T1000 (cell line): Measurements from ENCODE around the gene MSANTD2.

ENCODE experiments used
- DNase-seq: peaks from one replicate; lab custom pipeline; 2025; ENCODE audit warnings: mixed read lengths; lab: John Stamatoyannopoulos, UW

The MSANTD2 gene

GRCh38 chr11:124817036-124817435 lies 16.8 kb upstream of the MSANTD2 start:
- DNase-seq = no peak

DNA sequence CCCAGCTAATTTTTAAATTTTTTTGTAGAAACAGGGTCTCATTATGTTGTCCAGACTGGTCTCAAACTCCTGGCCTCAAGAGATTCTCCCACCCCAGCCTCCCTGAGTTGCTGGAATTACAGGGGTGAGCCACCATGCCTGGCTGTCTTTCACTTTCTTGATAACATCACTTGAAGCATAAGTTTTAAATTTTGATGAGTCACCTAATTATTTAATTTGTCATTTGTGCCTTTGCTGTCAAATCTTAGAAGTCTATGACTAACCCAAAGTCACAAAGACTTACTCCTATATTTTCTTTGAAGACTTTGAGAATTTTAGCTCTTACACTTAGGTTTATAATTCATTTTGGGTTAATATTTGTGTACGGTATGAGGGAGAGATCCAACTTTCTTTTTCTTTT lies 14.5 kb upstream of the MSANTD2 start:
- no peak for DNase-seq

DNA sequence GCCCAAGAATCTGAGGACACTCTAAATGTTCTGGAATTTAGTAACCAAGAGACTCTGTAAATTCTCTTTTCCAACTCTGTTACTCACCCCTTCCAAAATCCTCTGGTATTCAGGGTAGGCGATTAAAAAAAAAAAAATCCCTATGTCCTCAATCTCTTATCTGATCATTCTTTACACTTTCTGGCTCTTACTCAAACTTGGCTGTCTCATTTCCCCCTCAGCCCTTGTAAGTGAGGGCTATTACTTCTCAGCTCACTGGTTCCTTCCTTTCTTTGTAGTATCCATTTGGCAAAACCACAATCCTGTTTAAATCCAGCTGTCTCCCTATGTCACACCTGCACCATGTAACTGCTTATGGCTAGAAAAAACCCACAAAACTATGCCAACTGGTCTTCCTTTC lies 12.7 kb upstream of the MSANTD2 start:
- DNase-seq = no peak

GRCh38 chr11:124811399-124812125 lies 11.4 kb upstream of the MSANTD2 start:
- DNase-seq = no peak

DNA sequence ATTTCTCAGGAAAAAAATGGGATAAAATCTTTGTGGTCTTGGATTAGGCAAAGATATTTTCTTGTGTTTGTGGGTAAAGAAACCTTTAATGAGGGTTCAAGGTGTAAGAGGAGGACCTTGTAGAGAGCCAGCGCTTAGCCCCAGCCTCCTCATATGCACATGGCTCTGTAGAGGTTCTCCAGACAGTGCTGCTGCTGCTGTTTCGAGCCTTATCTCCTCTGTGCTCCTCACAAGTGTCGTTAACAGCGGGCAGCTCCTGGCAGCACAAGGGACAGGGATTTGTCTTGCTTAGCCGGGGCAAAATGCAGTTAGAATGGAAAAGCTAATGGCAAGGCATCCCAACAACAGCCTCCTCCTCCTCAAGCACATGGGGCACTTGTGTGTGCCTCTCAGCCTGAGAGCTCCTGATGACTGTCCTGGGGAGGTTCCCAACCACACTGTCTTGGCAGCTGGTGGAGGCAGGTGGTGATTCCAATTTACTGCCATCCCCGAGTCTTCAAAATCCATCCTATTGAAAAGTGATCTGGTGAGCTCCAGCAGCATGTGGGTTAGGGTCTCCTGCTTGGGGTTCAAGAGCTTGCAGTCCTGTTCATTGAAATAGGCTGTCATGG lies 7.6 kb upstream of the MSANTD2 start:
- DNase-seq = no peak

- DNase-seq = no peak
Measured at GRCh38 chr11:124807201-124807600, 7.0 kb upstream of the MSANTD2 start.

DNA sequence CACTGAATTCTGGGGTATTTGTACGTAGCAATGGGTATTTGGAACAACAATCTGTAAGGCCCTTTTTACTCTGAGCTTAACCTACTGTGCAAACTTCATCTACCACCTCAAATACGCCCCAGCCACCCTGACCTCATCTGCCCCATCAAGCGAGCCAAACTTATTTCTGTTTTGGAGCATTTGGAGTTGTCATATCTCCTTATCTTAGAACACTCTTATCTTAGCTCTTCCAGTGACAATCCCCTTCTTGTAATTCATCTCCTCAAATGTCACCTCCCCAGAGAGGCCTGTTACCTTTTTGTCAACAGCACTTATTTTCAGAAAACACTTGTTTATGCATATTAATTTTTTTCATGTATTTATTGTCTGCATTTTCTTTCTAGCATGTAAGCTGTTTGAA lies 4.7 kb upstream of the MSANTD2 start:
- DNase-seq = no peak

- DNase-seq = no peak
Measured at GRCh38 chr11:124801636-124802312, 1.6 kb upstream of the MSANTD2 start.

DNA sequence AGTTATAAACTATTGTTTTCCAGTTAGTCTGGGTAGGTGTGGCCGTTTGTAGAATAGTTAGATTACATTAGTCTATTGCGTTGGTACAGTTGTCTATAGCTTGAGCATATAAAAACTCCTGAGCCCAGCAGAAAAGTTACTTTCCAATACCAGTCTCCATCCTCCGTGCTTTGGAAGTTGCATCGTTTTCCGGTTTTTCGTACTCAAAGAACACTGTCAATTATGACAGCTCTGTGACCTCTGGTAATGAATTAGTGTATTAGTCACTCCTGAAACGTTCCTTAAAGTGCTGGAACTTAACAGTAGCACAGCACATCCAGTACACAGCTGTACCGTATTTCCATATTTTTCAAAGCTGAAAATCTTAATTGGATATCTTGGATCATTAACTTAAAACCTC lies 808 bp upstream of the MSANTD2 start:
- DNase-seq = no peak

DNA sequence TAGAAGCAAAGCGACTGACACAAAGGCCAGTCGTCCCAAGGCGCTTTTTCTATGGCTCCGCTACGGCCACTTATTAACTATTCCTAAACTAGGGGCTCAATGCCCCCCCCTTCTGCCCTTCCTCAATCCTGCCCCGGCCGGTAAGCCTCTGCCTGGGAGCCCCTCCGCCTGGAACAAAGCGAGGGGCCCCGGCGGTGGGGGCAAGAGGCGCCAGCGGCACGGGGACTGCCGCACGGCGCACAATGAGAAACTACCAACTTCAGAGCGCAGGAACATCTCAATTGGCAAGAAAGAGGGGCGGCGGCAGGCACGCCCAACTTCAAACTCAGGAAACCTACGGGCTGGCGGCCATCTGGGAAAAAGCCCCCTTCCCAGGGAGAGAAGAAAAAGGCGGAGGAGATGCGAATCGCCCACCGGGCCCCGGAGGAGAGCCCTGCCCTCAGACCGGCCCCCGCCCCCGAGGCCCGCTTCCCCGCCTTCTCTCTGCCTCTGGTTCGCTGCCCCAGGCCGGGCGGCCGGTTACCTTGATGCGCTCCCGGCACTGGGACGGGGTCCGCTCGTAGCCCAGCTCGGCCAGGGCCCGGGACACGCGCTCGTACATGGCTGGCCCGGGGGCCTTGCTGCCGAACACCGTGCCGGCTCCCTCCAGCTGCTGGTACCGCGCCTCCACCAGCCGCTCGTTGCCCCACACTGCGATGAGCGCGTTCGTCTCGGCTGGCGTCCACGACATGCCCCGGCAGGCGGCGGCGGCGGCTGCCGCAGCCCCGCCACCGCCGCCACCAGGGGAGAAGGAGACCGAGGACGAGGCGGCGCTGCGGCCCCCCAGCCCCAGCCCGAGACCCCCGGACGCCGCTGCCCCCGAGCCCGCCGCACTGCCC lies 619 bp downstream of the MSANTD2 start:
- no peak for DNase-seq

- DNase-seq = no peak
Measured at GRCh38 chr11:124798991-124799347, 1.2 kb downstream of the MSANTD2 start.

- no peak for DNase-seq
Measured at GRCh38 chr11:124796312-124796711, 3.9 kb downstream of the MSANTD2 start.

DNA sequence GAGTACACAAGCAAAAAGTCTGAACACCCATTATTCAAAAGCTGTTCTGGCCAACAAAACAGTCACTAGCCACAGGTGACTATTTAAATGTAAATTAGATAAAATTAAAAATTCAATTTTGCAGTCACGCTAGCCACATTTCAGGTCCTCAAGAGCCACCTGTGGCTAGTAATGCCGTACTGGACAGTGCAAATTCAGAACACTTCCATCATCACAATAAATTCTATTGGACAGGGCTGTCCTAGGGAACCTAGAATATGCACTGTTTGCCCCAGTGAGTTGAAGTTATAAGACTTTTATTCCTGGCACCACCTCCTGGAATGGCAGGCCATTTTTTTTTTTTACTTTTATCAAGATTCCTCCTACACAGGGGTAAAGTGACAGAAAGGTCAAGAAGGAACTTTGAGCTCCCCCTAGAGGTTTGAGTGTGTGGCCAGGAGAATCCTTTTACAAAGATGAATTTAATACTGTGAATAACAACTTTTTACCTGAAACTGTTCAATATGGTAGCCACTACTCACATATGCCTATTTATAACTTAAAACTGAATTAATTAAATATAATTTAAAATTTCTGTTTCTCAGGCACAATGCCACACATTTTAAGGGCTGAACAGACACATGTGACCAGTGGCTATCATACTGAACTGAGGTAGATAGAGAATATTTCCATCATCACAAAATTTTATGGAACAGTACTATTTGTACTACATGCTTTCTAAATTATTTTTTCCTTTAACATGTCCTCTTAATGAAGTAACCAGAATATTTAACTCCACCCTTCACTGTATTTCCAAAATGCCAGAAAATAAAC lies 6.5 kb downstream of the MSANTD2 start:
- DNase-seq = no peak

GRCh38 chr11:124791626-124792341 lies 8.4 kb downstream of the MSANTD2 start:
- no peak for DNase-seq

GRCh38 chr11:124788521-124788920 lies 11.7 kb downstream of the MSANTD2 start:
- no peak for DNase-seq

DNA sequence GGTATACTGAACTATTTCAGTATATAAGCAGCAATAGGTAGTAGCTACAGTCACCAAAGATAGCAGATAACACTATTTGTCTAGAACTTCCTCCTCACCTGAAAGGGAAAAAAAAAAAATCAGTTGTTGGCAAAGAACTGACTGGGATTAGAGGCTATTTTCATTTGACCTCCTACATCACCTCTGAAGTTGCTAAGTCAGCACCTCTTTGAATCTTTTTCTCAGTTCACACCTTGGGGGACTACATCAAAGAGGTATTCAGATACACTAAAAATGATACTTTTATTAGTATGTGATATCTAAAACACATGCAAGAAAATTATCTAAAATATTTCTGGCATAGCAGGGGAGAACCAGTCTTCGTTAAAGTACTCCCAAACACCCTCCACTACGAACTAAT lies 16.2 kb downstream of the MSANTD2 start:
- DNase-seq = no peak

GRCh38 chr11:124783002-124783401 lies 17.2 kb downstream of the MSANTD2 start:
- no peak for DNase-seq

- DNase-seq = no peak
Measured at GRCh38 chr11:124779568-124779967, 20.6 kb downstream of the MSANTD2 start.

DNA sequence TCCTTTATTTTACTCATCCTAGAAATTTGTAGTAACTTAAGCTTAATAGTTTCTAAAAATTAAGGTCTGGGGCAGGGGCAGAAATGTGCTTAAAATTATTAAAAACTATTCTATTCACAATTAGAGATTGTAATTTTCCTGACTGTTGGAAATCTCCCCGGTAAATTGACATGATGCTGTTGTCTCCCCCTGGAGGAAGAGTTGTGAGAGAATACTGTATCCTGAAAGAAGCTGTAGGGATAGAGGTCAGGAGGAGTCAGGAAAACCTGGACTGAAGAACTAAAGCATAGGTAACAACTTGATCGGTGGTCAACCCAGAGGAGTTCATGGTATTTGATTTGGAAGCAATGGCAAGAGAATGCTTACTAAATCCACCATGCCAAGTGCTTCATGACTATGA lies 21.9 kb downstream of the MSANTD2 start:
- no peak for DNase-seq

- no peak for DNase-seq
Measured at GRCh38 chr11:124776865-124777645, 23.2 kb downstream of the MSANTD2 start.
